Colonic mucosa (tissue), 4 donors: ENCODE data around the gene LMBR1. TPM values are rescaled to one million over a fixed set of nuclear protein-coding genes. Genes with fewer than 3 reads are reported as not detected.
"Not testable (repeated sequence)": the region's sequence is repeated elsewhere in the genome, so short reads cannot be mapped to it uniquely, and the experiment has no call there.

ENCODE experiments used
- DNase-seq: peaks from one replicate; pipeline ENCODE4 v3.0.0-alpha.2; 2020
- H3K27ac ChIP-seq: fragments of 200-600 bp; one replicate; pipeline ENCODE4 v1.8.0; 2021
- H3K27me3 ChIP-seq: fragments of 200-600 bp; one replicate; pipeline ENCODE4 v1.8.0; 2021
- H3K36me3 ChIP-seq: fragments of 200-600 bp; one replicate; pipeline ENCODE4 v1.8.0; 2021
- H3K4me1 ChIP-seq: fragments of 200-600 bp; one replicate; pipeline ENCODE4 v1.8.0; 2021; ENCODE audit warnings: mild to moderate bottlenecking
- H3K4me3 ChIP-seq: fragments of 200-600 bp; one replicate; pipeline ENCODE4 v1.8.0; 2021
- H3K9ac ChIP-seq, 2 donors: one replicate each; pipeline ENCODE4 v1.7.0; 2013; ENCODE audit warnings: control low read depth in 2 of 2, low read depth in 2 of 2, low read length in 2 of 2
- H3K9me3 ChIP-seq: fragments of 200-600 bp; one replicate; pipeline ENCODE4 v1.8.0; 2021
- intact Hi-C: fragments of 100-400 bp; cut with DNase I; formaldehyde crosslinking; loops from one replicate; pipeline ENCODE4 v1.14.1; 2022
- total RNA-seq, 2 donors: library from RNA; stranded (reverse); fragmentation: NEBNext Ultra II Directional in 1 of 2; extraction: Animal tissue kit (Norgen Biotek cat#: 25700) in 1 of 2; gene quantifications; one replicate each; pipeline ENCODE4 v1.2.1, GENCODE V29; 2021
- TF ChIP-seq, protein P1 (sequence below): fragments of 200-600 bp; IDR thresholded peaks from one replicate; pipeline ENCODE4 v1.8.0; 2022; ENCODE audit warnings: antibody characterized with exemption, mild to moderate bottlenecking
- donor health status: healthy.
- donor health status: DM: no; HTN: no; CAD: no.
- donor health status: DM: no; HTN: no; CAD: no.

Gene LMBR1
- total RNA-seq, 2 donors from 2014 or later: 41.4 to 42.0 TPM

DNA sequence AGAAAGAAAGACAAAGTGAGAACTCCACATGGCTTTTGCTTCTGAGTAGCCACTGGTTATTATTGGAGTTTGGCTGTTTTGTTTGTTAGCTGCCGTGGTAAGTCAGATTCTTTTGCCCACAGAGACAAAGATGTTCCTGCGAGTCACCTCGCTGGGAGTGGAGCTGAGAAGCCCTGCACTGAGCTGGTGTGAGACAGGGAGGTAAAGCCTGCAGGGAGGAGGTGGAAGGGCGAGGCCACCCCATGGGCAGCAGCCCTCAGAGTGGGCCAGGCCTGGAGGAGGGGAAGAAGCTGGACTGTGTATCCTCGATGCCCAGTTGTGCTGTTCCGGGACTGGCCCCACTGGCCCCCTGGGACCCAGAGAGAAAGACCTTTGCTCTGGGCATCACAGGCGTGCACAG is 42.3 kb upstream of the LMBR1 start:
- no peak overlapping the region for H3K9ac ChIP-seq
- intact Hi-C loops: no loop called here
- no peak overlapping the region for H3K4me3 ChIP-seq
- no peaks in the 10 kb centered on the region for H3K27me3 ChIP-seq
- no peaks in the 10 kb centered on the region for H3K36me3 ChIP-seq
- TF ChIP-seq, protein P1, sequence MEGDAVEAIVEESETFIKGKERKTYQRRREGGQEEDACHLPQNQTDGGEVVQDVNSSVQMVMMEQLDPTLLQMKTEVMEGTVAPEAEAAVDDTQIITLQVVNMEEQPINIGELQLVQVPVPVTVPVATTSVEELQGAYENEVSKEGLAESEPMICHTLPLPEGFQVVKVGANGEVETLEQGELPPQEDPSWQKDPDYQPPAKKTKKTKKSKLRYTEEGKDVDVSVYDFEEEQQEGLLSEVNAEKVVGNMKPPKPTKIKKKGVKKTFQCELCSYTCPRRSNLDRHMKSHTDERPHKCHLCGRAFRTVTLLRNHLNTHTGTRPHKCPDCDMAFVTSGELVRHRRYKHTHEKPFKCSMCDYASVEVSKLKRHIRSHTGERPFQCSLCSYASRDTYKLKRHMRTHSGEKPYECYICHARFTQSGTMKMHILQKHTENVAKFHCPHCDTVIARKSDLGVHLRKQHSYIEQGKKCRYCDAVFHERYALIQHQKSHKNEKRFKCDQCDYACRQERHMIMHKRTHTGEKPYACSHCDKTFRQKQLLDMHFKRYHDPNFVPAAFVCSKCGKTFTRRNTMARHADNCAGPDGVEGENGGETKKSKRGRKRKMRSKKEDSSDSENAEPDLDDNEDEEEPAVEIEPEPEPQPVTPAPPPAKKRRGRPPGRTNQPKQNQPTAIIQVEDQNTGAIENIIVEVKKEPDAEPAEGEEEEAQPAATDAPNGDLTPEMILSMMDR: no peak
- DNase-seq: no peak
- no peak overlapping the region for H3K27ac ChIP-seq
- H3K9me3 ChIP-seq: no peaks in the 10 kb centered on the region
- H3K4me1 ChIP-seq: no peaks in the 10 kb centered on the region

DNA sequence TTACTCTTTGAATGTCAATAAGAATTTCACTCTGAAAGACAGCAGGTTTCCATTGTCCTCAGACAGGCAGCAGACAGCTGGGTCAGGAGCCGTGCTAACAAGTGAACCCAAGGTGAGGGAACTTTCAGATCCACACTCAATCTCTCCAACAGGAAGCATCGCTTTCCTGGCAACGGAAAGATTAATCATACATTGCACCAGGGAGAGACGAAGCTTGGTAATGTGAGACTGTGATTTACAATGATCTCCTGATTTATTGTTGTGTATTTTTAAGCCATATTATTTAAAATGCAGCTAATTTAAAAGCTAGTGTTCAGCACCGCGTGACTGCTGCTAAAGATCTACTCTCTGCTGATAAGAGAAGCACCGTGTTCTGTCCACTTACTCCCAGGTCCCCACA is 39.0 kb upstream of the LMBR1 start:
- no peak overlapping the region for H3K27ac ChIP-seq
- no peaks in the 10 kb centered on the region for H3K9me3 ChIP-seq
- no peak for DNase-seq
- intact Hi-C loops: no loop called here
- no peaks in the 10 kb centered on the region for H3K27me3 ChIP-seq
- H3K4me3 ChIP-seq: no peak overlapping the region
- no peaks in the 10 kb centered on the region for H3K36me3 ChIP-seq
- TF ChIP-seq, protein P1: no peak
- H3K9ac ChIP-seq: no peak overlapping the region
- no peaks in the 10 kb centered on the region for H3K4me1 ChIP-seq

DNA sequence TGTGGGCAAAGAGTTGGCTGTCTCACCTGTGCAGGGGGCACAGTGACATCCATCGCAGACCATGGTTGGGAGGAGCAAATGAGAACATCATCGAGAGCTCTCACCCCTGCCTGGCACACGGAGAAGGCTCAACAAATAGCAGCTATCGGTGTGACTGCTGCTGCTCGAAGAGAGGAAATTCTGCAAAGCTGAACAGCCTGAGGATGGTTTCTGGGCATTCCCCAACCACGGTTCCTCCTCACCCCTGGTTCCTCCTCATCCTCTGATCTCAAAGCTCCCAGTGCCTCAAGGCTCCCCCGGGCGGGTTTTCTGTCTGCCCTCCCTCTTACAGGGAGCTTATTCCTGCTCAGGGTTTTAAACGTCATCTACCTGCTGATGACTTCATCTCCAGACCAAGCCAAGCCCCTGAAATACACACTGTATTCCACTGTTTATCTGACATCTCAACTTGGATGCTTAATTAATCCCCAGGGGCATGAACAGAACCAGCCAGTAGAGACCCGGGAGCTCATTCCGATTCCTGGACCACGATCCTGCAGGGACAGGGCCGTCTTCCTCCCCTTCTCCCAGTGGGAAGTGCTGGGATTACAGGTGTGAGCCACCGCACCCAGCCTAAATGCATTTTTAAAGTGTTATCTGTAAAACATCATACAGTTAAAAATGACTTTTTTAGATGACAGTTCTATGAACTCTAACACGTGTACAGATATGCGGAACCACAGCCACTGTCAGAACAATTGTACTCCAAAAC is 37.0 kb upstream of the LMBR1 start:
- TF ChIP-seq, protein P1: no peak
- Histone ChIP-seq H3K4me1 (no peaks in the 10 kb centered on the region), H3K9me3 (no peaks in the 10 kb centered on the region), H3K27ac (no peak overlapping the region), H3K4me3 (no peak overlapping the region), H3K36me3 (no peaks in the 10 kb centered on the region), H3K9ac (no peak overlapping the region), H3K27me3 (no peaks in the 10 kb centered on the region)
- intact Hi-C loops: no loop called here
- DNase-seq: no peak

DNA sequence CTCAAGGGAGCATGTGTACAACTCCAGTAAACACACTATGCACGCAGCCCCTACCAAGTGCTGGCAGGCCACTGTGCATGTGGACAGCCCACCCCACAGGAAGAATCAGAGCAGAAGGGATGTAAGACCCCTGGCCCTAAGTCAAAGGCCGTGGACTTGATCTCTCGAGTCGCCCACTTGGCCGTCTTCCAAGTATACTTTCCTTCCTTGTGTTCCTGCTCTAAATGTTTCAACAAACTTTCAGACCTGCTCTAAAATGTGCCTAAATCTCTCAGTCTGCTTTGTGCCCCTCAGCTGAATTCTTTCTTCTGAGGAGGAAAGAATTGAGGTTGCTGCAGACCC is 35.4 kb upstream of the LMBR1 start:
- no peak for DNase-seq
- Histone ChIP-seq H3K27me3 (no peaks in the 10 kb centered on the region), H3K27ac (no peak overlapping the region), H3K9ac (no peak overlapping the region), H3K4me3 (no peak overlapping the region), H3K36me3 (no peaks in the 10 kb centered on the region), H3K9me3 (no peaks in the 10 kb centered on the region), H3K4me1 (no peaks in the 10 kb centered on the region)
- intact Hi-C loops: no loop called here
- TF ChIP-seq, protein P1: no peak

DNA sequence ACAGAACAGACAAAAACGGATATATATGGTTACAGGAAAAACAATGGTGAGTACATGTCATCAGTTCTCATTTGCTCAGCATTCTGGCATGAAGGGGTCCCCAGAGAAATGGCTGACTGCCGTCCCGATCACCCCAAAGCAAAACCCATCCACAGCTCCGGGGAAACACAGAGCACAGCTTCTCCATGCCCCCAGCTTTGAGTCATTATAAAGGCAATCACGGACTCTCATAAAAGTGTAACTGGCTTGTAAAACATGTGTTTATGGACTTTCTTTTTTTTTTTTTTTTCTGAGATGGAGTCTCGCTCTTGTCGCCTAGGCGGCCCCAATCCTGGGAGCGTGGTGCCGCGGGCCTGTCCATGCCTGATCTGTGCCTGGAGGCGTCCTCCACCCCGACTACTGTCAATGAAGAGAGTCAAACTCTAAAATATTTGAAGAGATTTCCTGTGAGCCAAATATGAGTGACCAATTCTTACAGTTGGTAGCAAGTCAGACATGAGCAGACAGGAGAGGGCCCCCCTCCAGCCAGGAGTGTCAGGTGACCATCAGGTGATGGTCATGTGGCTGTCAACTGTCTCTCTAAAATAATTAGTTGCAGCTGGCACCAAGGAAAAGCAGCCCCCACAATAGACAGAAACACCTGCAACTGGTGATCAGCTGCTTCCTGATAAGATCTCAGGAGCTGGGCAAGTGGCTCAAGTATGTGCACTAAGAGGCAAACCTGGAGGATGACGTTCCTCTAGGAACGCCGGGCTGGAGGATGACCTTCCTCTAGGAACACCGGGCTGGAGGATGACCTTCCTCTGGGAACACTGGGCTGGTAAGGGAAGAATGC is 34.8 kb upstream of the LMBR1 start:
- Histone ChIP-seq H3K4me3 (no peak overlapping the region), H3K4me1 (no peaks in the 10 kb centered on the region), H3K27me3 (no peaks in the 10 kb centered on the region), H3K36me3 (no peaks in the 10 kb centered on the region), H3K27ac (no peak overlapping the region), H3K9me3 (no peaks in the 10 kb centered on the region), H3K9ac (no peak overlapping the region)
- intact Hi-C loops: no loop called here
- no peak for DNase-seq
- TF ChIP-seq, protein P1: no peak

DNA sequence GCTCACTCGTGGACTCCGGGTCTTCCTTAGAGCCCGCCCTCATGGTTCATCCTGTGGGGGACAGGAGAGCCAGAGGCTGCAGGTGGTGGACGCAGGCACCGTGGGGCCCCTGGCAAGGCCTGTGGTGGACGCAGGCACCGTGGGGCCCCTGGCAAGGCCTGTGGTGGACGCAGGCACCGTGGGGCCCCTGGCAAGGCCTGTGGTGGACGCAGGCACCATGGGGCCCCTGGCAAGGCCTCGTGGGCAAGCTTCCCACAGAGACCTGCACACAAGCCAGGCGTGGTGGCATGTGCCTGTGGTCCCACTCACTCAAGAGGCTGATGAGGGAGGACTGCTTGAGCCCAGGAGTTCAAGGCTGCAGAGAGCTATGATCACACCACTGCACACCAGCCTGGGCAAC is 32.8 kb upstream of the LMBR1 start:
- H3K27ac ChIP-seq, H3K36me3 ChIP-seq, DNase-seq, H3K4me3 ChIP-seq, H3K9ac ChIP-seq, intact Hi-C loops, H3K27me3 ChIP-seq, H3K4me1 ChIP-seq, H3K9me3 ChIP-seq: not testable (repeated sequence)

DNA sequence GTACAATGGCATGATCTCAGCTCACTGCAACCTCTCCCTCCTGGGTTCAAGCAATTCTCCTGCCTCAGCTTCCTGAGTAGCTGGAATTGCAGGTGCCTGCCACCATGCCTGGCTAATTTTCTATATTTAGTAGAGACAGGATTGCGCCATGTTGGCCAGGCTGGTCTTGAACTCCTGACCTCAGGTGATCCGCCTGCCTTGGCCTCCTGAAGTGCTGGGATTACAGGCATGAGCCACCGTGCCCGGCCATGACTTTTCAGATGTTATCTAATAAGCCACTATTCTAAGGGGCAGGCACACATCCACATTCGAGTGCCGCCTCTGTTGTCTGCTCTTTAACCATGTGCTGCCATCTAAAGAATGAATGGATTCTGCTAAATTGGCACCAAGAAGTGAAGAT is 29.3 kb upstream of the LMBR1 start:
- H3K36me3 ChIP-seq, H3K4me1 ChIP-seq, intact Hi-C loops, DNase-seq, H3K9ac ChIP-seq, H3K27me3 ChIP-seq, H3K4me3 ChIP-seq, H3K27ac ChIP-seq, H3K9me3 ChIP-seq: not testable (repeated sequence)

DNA sequence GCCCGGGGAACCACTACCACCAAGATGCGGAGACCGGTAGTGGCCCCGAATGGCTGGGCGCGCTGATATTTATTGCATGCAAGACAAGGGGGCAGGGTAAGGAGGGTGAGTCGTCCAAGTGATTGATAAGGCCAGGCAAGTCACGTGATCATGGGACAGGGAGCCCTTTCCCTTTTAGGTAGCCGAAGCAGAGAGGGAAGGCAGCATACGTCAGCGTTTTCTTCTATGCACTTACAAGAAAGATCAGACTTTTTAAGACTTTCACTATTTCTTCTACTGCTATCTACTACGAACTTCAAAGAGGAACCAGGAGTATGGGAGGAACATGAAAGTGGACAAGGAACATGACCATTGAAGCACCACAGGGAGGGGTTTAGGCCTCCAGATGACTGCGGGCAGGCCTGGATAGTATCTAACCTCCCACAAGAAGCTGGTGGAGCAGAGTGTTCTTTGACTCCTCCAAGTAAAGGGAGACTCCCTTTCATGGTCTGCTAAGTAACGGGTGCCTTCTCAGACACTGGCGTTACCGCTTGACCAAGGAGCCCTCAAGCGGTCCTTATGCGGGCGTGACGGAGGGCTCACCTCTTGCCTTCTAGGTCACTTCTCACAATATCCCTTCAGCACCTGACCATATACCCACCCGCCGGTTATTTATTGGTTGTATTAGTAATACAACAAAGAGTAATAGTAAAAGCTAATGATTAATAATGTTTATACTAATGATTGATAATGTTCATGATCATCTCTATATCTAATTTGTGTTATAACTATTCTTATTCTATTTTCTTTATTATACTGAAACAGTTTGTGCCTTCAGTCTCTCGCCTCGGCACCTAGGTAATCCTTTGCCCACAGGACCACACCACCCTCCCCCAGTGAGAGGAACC is 27.7 kb upstream of the LMBR1 start:
- intact Hi-C loops, H3K9me3 ChIP-seq, DNase-seq, H3K4me1 ChIP-seq, H3K9ac ChIP-seq, H3K27ac ChIP-seq, H3K36me3 ChIP-seq, H3K4me3 ChIP-seq, H3K27me3 ChIP-seq: not testable (repeated sequence)
